ENCODE measurements around the gene CISD3.

The CISD3 gene

DNA sequence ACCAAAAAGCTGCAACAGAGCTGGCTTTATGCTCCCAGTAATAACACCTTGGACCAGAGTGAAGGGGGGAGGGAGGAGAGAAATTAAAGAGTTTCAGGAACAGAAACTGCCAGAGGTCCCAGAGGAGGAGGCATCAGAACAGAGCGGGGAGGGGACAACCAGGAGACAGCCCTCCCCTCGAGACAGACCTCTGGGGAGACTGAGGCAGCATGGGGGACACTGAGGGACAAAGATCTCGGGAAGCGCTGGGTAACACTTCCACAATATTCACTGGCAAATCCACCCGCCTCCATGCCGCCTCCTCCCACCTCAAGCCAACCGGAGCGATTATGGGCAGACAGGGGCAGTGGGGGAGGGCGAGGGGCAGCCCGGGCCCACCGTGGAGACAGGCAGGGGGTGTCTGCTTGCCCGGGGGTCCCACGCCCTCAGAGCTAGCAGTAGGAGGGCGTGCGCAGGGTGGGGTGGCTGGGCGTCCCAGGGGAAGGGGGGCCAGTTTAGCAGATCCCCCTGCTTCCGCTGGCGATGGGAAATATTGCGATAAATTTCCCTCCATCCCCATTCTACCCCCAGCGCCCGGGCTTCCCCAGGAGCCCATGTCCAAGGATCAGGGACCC, 16.8 kb downstream of the CISD3 start:
- DNase-seq, result no peak

DNA sequence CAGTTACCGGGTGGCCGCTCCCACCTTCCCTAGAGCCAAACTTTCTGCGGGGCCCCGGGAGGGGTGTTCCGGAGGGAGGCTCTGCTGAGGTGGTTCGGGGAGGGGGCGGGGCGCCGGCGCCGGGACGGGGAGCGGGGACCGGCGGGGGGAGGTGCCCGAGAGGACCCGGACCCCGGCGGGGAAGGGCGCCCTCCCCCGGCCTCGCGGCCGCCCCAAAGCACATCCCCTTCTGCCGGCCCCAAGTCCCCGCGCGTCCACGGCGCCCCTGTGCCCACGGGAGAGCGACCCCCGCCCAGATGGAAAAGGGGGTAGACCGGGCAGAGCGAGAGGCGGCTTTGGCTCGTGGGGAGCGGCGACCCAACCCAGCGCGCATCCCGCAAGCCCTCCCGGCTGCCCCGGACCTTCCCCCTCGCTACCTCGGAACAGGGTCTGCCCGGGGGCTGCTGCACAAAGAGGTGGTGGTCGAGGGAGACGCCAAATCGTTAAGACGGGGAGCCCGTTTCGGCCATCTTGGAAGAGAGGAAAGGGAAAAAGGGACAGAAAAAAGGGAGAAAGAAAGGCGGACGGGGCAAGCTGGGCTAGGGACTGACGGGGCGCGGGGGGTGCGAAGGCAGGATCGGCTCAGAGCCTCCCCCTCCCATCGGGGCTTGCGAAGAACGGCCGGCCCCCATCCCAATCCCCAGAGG, 17.5 kb downstream of the CISD3 start:
- DNase-seq, result no peak

DNA sequence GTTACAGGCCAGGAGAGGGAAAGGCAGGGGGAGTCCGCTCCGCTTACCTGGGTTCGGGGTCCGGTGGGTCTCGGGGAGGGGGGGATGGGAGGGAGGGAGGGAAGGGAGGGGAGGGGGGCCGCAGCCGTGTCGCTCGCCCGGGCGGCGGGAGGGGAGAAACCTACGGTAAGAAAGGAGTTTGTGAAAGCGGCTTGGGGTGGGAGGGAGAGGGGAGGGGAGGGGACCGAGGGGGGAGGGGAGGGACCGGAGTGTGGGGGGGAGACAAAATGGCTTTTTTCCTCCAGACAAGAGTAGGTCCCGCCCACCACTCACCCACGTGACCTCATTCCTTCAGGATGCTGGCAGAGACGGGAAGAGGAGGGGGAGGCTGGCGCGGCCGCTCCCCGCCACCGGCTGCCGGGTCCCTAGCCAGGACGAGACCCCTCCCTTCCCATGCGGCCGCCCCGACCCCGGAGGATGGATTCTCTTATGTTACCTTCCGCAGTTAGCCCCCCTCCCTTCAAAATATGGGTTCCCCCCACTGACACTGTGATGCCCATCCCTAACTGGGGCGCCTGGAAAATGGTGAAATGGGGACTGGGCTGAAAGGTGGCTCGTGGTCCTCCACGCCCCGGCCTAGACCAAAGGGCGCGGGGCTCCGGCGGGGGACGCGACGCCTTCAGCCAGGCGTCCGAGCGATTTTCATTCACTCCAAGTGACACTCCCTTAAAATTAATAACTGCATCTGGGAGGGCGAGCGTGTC, 18.2 kb downstream of the CISD3 start, which contains the start of gene PCGF2:
Gene PCGF2 (minus strand): TSS at position 188 of the 743 bp plus-strand sequence. CDS start 7,934 bp downstream, outside the sequence.
- DNase-seq, result no peak

DNA sequence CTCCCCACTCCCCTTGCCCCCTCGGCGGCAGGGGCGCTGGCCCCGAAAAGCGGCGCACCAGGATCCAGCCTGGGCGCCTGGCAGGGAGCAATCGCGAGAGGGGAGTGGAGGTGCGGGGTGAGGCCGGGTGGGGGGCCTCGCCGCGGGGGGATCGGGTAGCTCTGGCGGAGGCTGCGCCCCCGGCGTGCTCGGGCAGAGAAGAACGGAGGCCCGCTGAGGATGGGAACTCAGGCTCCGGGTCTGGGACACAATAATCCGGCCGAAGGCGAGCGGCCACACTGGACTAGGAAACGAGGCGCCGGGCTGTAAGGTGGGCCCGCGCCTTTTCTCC, 18.7 kb downstream of the CISD3 start:
- DNase-seq, result no peak

DNA sequence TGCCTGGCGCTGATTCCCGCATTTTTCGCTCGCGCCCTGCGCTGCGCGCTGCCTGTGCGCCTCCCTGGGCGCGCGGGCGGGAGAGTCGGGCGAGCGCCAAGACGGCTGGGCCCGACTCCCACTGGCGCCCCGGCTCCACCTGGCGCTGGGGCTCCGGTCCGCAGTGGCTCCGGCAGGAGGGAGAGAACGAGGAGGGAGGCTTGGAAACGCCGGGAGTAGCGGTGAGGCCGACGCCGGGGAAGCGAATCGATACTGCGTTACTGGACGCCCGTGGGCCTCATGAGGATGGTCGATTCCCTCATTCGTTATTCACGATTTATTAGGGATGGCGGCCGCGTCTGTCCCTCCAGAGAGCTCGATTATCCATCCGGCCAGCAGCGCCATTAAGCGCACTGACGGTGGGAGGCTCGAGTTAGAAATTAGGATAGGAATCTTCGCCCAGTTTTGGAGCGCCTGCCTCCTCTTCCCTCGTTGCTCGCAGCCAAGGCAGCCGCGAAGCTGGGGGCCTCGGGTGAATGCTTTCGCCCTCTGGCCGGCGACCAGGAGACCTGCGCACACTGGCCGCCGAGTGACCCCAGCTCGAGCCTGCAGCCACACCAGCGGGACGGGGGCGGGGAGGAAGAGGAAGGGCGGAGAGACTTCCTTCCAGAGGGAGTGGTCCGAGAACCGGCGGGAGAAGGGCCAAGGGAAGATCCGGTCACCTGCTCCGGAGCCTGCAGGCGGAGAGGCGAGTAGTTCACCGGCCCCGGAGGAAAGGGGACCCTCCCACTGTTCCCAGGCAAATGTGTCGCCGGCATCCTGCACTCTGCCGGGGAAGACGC, 19.3 kb downstream of the CISD3 start:
- DNase-seq, result no peak

DNA sequence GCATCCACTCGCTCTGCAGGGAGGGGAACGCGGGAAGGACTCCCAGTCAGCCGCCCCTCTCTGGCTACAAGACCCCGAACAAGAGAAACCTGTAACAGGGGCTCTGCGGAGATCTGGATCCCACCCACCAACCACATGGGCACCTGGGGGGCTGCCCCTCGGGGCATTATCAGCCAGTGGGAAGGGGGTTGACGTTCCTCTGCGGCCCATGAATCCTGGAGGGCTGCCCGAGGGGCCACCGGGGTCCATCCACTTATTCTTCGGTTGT, 19.8 kb downstream of the CISD3 start:
- DNase-seq, result no peak

DNA sequence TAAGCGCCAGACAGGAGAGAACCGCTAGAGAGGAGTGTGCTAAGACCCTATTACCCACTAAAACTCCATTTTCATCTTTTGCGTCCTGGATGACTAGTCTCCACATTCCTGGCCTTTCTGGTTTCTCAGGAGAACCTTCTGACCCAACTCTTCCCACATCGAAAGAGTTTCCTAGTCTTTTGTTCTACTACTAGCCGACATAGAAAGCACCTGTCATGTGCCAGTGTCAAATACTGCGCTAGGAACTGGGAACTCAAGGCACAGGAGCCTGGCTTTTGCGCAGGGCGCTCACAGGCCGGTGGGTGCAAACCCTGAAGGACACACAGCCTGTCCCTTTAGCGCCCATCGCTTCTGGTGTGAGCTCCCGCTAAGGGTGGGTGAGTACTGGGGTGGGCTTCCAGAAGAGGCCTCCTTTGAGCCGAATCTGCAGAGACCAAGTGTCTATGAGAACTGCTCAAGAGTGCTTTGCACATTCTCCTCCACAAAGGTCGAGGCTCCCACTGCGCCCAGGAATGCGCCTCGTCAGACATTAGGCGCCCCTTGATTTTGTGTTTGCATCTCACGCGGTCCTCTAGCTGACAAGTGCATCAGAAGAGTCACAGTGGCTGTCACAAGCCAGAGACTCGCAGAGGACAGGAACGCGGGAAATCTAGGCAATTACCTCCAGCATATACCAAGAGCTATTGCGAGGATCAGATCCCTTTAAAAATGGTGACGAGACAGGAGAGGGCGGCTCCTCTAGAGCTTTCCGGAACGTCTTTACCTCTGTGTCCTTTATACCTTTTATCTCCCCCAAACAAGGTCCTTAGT, 20.4 kb downstream of the CISD3 start:
- no peak for DNase-seq

DNA sequence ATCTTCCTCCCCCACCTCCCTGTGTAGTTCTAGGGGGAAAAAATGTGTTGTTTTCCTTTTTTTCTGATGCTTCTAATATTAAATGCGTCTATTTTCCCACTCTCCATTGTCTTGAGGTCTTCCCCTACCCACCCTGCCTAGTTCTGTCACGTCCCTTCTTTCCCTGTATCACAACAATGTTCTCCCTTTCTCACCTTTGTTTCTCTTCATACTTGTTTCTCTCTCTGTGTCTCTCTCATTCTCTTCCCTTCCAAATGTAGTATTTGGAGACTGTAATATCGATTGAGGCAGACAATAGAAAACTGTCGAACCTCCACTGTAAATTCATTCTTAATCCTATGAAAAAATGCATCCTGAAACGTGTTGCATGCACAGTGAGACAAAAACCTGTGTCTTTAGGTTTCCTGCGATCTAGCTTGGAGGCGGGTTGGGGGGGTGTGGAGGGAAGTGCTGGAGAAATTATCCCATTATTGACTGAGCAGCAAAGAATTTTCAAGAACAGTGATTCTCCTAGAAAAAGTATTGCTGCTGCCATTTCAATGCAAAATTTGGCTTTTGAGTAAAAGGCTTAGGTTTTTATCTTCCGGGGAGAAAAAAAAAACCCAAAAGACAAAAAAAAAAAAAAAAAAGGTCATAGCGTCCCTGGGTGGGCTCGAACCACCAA, 21.1 kb downstream of the CISD3 start:
- no peak for DNase-seq

DNA sequence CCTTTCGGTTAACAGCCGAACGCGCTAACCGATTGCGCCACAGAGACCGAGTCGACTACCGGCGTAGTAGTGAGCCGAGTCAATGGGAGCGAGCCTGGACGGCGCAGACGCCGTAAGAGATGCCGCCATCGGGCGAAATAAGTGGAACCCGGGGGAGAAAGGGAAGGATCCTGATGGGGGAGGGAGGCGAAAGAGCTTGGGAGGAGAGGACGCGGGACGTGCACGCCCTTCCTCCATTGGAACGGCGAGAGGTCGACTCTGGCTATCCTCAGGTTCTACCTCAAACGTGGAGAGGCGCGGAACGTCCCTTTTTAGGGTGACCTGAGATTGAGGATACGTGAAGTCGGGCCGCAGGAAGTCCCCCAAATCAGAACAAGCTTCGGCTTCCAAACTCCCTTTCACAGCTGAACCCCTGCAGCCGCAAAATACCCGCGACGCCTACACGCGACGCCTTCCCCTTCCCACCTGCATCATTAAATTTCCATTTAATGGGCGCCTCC, 21.7 kb downstream of the CISD3 start:
- peak; percentile 72 to 81 for DNase-seq

DNA sequence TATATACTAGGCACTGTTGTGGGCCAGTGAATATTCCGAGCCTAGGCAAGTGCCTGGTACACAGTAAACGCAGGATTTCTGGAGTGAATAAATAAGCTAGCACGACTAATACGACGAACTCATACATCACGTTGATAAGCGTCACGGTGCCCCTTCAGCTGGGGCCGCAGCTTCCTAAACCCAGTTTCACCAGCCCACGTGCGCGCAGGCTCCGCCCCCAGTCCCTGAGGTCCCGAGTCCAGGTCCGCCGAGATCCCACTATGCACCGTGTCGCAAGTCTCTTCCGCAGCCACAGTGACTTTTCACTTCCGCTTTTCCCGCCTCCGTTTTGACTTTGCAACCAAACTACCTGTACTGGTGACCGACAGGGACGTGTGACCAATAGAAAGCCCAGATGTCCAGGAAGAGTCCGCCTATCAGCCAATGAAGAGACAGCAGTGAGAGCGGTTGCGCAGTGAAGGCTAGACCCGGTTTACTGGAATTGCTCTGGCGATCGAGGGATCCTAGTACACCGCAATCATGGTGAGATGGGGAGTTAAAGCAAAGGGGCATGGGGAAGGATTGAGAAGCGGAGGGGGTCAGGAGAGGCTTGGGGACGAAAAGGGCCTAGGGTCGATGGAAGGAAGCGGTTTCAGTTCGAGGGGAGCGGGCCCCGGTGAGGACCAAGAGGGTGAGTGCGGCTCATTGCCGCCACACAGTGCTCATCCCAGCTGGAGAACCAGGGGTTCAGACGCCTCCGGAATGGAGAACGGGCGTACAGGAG, 22.3 kb downstream of the CISD3 start, which contains the start of gene PSMB3:
Gene PSMB3 (plus strand): TSS at position 434 of the 763 bp plus-strand sequence. CDS start 86 bp downstream, at position 520.
- DNase-seq, result peak; percentile 94 to 96

DNA sequence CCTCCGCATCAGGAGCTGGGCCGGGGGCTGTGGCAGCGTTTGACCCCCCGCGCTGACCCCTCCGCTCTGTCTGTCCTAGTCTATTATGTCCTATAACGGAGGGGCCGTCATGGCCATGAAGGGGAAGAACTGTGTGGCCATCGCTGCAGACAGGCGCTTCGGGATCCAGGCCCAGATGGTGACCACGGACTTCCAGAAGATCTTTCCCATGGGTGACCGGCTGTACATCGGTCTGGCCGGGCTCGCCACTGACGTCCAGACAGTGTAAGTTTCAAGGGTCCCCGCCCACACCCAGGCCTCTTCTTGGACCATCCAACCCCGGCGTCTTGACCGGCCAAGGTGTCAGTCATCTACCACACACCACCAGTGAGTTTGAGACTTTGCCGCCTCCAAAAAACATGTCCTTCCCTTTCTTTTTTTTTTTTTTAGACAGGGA, 22.9 kb downstream of the CISD3 start:
- DNase-seq, result no peak

DNA sequence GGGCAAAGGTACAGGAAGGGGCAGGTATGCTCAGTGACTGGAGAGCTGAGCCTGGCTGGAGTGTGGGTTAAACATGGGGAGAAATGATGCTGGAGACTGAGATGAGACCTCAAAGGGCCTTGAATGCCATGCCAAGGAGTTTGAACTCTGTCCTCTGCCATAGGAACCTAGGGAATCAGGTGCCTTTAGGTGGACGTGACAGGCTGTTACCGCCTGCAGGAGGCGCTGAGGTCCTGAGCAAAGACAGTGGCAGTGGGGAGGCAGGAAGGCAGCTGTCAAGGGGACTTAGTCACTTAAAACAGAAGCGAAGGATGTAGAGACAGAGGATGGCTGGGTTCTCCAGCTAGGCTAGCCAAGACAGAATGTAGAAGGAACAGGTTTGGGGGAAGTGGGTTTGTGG, 31.5 kb downstream of the CISD3 start:
- DNase-seq, result peak in 1 of 2 donors; percentile 28

DNA sequence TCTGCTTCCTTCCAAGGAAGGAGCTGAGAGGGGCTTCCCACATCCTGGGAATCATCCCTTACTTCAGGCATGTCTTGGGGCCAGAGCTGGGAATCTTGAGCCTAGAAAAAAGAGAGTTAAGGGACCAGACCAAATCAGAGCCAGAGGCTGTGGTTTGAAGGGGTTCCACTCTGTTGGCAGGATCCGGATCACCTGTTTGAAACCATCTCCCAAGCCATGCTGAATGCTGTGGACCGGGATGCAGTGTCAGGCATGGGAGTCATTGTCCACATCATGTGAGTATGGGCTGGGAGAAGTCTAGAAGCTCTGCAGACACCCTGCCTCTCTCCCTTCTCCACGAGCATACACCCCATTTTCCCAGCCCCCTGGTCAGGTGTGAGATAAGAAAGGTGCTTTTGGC, 32.1 kb downstream of the CISD3 start:
- no peak for DNase-seq

DNA sequence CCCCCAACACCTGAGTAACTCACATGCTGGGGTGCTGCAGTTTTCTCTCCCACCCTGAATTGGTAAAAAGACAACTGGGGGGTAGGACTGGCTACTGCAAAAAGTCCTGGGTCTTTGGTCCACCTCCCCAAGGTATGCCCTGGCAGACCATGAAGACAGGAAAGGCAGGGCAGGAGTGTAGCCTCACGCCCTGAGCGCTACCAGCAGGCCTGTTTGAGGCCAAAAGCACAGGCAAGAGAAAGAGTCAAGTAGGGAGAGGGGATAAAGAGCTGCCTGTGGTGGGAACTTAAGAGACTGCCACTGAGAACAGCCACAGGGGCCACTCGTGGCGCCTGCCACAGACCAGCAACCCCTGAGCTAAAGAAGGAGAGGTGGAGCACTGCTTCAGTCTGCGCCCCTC, 36.2 kb downstream of the CISD3 start:
- DNase-seq, result no peak

DNA sequence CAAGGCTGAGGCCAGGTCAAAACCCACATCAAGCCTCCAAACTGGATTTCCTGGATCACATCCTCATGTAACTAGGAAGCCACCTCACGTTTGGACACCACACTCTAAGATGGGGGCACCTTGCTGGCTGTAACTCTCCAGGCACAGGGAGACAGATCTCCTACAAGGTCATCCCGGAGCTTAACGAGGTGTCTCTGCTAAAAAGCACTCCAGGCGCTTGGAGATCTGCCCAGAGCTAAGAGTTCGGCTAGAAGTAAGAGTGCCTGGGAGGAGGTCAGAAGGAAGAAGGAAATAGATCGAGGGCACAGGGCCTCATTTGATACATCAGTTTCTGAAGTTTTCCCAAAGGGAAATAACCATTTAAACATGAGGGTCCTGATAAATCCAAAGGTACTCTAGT, 38.3 kb downstream of the CISD3 start:
- no peak for DNase-seq

DNA sequence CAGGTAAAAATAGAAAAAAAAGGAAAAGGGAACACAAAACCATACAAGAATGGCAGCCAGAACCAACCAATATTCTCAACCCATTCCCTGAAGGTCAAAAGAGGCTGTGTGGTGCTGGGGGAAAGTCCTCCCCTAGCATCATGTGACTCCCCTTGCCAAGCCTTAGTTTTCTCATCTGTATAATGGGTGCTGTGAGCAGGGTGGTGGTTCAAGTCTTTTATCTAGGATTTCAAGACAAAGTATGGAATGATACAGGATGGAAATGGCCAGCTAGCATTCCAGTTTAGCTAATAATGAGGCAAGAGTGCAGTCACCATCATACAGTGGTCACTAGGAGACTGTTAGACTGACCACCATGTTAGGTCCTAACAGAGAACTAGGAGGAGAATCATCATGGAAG, 43.1 kb downstream of the CISD3 start:
- no peak for DNase-seq

DNA sequence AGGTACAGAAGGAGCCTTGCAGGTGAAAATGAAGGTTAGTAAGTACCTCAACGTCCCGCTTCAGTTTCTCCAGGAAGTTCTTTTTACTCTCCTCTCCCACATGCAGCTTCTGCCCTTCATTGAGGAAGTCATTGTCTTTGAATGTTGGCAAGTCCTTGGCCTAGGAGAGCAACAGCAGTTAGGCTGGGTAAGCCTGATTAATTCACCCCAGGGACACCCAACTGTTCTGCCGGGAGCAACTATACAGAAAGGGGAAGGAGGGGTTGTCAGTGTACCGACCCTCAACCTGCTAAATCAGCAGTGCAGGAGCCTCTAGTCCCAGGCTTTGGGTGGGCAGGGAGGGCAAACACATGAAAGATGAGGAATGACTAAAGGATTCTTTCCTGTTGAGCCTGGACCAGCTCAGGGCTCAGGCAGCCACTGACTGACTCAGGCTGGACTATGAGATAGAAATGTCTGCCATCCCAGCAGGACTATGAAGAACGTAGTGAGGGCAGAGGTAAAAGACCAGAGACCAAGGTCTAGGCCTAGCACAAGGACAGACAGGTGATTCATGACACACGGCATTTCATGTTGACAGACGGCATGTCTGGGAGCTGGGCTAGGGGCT, 47.6 kb downstream of the CISD3 start:
- no peak for DNase-seq

DNA sequence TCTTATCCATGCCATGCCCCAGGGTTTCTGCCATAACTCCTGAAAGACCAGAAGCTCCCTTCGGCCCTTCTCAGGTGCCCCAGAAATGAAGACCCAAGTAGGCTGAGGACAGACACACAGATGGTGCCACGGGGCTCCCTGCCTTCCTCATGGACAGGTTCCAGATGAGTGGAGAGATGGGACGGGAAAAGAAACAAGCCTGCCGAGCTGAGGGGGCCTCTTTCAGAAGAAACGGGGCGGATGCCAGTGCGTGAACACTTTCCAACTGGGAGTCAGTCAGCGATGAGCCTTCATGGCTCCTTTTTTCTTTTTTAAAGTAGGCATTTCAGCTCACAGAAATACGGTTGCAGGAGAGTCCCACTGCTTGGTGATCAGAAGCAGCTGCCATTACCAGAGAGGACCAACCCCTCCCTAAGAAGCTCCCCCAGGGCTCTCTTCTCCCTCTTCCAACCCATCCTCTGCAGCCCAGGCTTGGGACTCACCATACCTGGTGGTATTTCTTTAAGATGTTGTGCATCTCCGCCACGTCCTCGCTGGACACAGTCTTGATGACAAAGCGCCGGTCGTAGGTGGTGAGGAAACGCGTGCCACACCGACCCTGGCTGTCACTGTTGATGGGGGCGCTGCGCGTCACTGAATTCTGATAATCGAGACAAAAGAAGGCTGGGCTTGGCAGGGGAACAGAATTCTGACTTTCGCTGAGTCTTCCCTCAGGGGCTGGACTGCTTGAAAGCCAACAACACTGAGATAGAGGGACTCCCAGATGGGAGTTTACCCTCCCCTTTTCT, 50.0 kb downstream of the CISD3 start:
- DNase-seq, result no peak

DNA sequence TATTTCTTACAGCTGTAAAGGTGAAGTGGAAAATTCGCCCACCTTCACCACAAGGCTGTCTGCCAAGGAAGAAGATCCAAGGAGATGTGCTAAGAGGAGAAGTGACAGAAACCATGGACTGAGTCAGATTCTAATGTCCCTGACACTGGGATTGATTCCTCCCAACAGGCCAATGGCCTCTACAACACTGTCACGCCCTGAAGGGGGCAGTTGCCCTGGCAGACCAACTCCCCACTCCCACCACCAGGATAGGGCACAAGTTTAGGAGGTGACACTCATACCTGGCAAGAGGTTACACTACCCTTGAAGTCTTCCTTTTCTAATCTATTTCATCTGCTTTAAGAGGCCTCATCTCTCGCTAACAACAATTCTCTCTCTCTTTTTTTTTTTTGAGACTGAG, 53.1 kb downstream of the CISD3 start:
- DNase-seq, result no peak

All from activated CD4-positive, alpha-beta T cell treated with anti-CD3 and anti-CD28 coated beads for 4 hours (primary cell).